Subcutaneous abdominal adipose tissue (tissue), 5 donors: Measurements from ENCODE around the gene SPRR2G.
"Not testable (repeated sequence)": the region's sequence is repeated elsewhere in the genome, so short reads cannot be mapped to it uniquely, and the experiment has no call there.

Experiments
- H3K27ac ChIP-seq: one replicate; pipeline ENCODE4 v1.7.0; 2013; ENCODE audit warnings: low read depth, mild to moderate bottlenecking, inconsistent platforms, low read length, moderate library complexity
- H3K27me3 ChIP-seq, 5 donors: one replicate each; pipeline ENCODE4 v1.7.0; 2013; ENCODE audit warnings: low read length in 5 of 5, inconsistent platforms in 1 of 5; ENCODE audit not compliant: control insufficient read depth in 5 of 5, insufficient read depth in 4 of 5
- H3K36me3 ChIP-seq, 5 donors: one replicate each; pipeline ENCODE4 v1.7.0; 2013; ENCODE audit warnings: low read length in 5 of 5; ENCODE audit not compliant: control insufficient read depth in 5 of 5, insufficient read depth in 5 of 5
- H3K4me1 ChIP-seq, 5 donors: one replicate each; pipeline ENCODE4 v1.7.0; 2013; ENCODE audit warnings: low read length in 5 of 5, mild to moderate bottlenecking in 3 of 5, moderate library complexity in 1 of 5; ENCODE audit not compliant: control insufficient read depth in 5 of 5, insufficient read depth in 5 of 5
- H3K4me3 ChIP-seq, 5 donors: one replicate each; pipeline ENCODE4 v1.7.0; 2013; ENCODE audit warnings: low read length in 5 of 5, low read depth in 1 of 5
- H3K9ac ChIP-seq, 5 donors: one replicate each; pipeline ENCODE4 v1.7.0; 2013; ENCODE audit warnings: low read length in 5 of 5, mild to moderate bottlenecking in 4 of 5, moderate library complexity in 3 of 5
- H3K9me3 ChIP-seq, 5 donors: one replicate each; pipeline ENCODE4 v1.7.0; 2013; ENCODE audit warnings: low read length in 5 of 5; ENCODE audit not compliant: control insufficient read depth in 5 of 5
- donor health status: healthy.
- donor health status: healthy.
- donor health status: healthy.
- donor health status: healthy.
- donor health status: healthy.

SPRR2G gene

GRCh38 chr1:153155541-153155940 is 4.9 kb upstream of the SPRR2G start:
- H3K27me3 ChIP-seq: peaks cover 0 to 2% (median 0%) of the 10 kb centered on the region in 5 donors
- no peaks in the 10 kb centered on the region for H3K4me1 ChIP-seq
- no peaks in the 10 kb centered on the region for H3K36me3 ChIP-seq
- no peak overlapping the region for H3K27ac ChIP-seq
- no peak overlapping the region for H3K4me3 ChIP-seq
- H3K9ac ChIP-seq: no peak overlapping the region
- peaks cover 0 to 13% (median 10%) of the 10 kb centered on the region in 5 donors for H3K9me3 ChIP-seq

GRCh38 chr1:153152481-153152880 is 1.8 kb upstream of the SPRR2G start:
- Histone ChIP-seq H3K9me3 (no peaks in the 10 kb centered on the region), H3K36me3 (no peaks in the 10 kb centered on the region), H3K4me3 (no peak overlapping the region), H3K27ac (no peak overlapping the region), H3K27me3 (peaks cover 0 to 2% (median 0%) of the 10 kb centered on the region in 5 donors), H3K9ac (no peak overlapping the region), H3K4me1 (no peaks in the 10 kb centered on the region)

- Histone ChIP-seq H3K4me3 (no peak overlapping the region), H3K9ac (no peak overlapping the region), H3K27me3 (no peaks in the 10 kb centered on the region), H3K9me3 (no peaks in the 10 kb centered on the region), H3K27ac (no peak overlapping the region), H3K36me3 (no peaks in the 10 kb centered on the region), H3K4me1 (no peaks in the 10 kb centered on the region)
Observed at GRCh38 chr1:153141377-153141776, 9.3 kb downstream of the SPRR2G start.

- no peak overlapping the region for H3K4me3 ChIP-seq
Observed at GRCh38 chr1:153140484-153140883, 10.2 kb downstream of the SPRR2G start.

GRCh38 chr1:153133743-153134142 is 16.9 kb downstream of the SPRR2G start:
- Histone ChIP-seq H3K4me1 (no peaks in the 10 kb centered on the region), H3K27ac (no peak overlapping the region), H3K9ac (no peak overlapping the region), H3K4me3 (no peak overlapping the region), H3K36me3 (no peaks in the 10 kb centered on the region), H3K9me3 (no peaks in the 10 kb centered on the region), H3K27me3 (peaks cover 0 to 9% (median 0%) of the 10 kb centered on the region in 5 donors)

More at GRCh38 chr1:153140484-153140883, 10.2 kb downstream of the SPRR2G start:
- no peaks in the 10 kb centered on the region for H3K27me3 ChIP-seq
- no peaks in the 10 kb centered on the region for H3K4me1 ChIP-seq
- H3K27ac ChIP-seq: no peak overlapping the region
- no peaks in the 10 kb centered on the region for H3K9me3 ChIP-seq
- no peaks in the 10 kb centered on the region for H3K36me3 ChIP-seq
- no peak overlapping the region for H3K9ac ChIP-seq

- no peaks in the 10 kb centered on the region for H3K4me1 ChIP-seq
- no peak overlapping the region for H3K4me3 ChIP-seq
- H3K9me3 ChIP-seq: no peaks in the 10 kb centered on the region
- peaks cover 0 to 9% (median 0%) of the 10 kb centered on the region in 5 donors for H3K27me3 ChIP-seq
- H3K27ac ChIP-seq: no peak overlapping the region
- H3K36me3 ChIP-seq: no peaks in the 10 kb centered on the region
- no peak overlapping the region for H3K9ac ChIP-seq
Observed at GRCh38 chr1:153133267-153133666, 17.4 kb downstream of the SPRR2G start.

GRCh38 chr1:153128688-153129087 is 22.0 kb downstream of the SPRR2G start:
- not testable (repeated sequence) for H3K36me3 ChIP-seq, H3K27ac ChIP-seq

GRCh38 chr1:153127296-153127695 is 23.4 kb downstream of the SPRR2G start:
- H3K4me1 ChIP-seq: peaks cover 0 to 4% (median 0%) of the 10 kb centered on the region in 5 donors
- H3K9ac ChIP-seq: no peak overlapping the region
- peaks cover 0 to 8% (median 4%) of the 10 kb centered on the region in 5 donors for H3K9me3 ChIP-seq
- H3K27ac ChIP-seq: no peak overlapping the region
- no peak overlapping the region for H3K4me3 ChIP-seq
- H3K27me3 ChIP-seq: no peaks in the 10 kb centered on the region
- no peaks in the 10 kb centered on the region for H3K36me3 ChIP-seq

More at GRCh38 chr1:153128688-153129087, 22.0 kb downstream of the SPRR2G start:
- not testable (repeated sequence) for H3K9ac ChIP-seq, H3K4me1 ChIP-seq, H3K9me3 ChIP-seq, H3K4me3 ChIP-seq, H3K27me3 ChIP-seq

GRCh38 chr1:153125536-153125935 is 25.2 kb downstream of the SPRR2G start:
- Histone ChIP-seq H3K27ac (no peak overlapping the region), H3K36me3 (no peaks in the 10 kb centered on the region), H3K4me1 (peaks cover 0 to 4% (median 0%) of the 10 kb centered on the region in 5 donors), H3K9ac (no peak overlapping the region), H3K4me3 (no peak overlapping the region), H3K9me3 (peaks cover 0 to 8% (median 4%) of the 10 kb centered on the region in 5 donors), H3K27me3 (no peaks in the 10 kb centered on the region)

- not testable (repeated sequence) for H3K9me3 ChIP-seq, H3K4me1 ChIP-seq, H3K27ac ChIP-seq, H3K27me3 ChIP-seq, H3K36me3 ChIP-seq, H3K9ac ChIP-seq, H3K4me3 ChIP-seq
Observed at GRCh38 chr1:153123793-153124192, 26.9 kb downstream of the SPRR2G start.
